ENCODE measurements around the gene TMEM47.

Gene TMEM47

DNA sequence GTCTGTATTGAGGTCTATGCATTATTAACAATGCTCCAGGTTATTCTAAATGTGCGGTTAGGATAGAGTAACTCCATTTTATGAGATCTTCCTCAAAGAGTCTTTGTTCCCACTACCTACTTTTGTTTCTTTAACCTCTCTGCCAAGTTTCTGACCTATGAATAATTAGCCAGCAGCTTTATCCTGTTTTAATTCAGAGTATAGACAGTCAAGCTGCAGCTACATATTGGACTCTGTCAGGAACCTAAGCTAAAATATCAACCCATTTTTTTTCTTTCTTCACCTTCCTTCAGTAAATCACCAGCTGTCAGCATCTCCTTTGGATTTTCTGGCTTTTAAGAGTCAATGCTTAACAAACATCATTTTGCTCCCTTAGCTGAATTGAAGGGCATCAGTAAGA, 72.3 kb downstream of the TMEM47 start:
- no peak for FAIRE-seq

DNA sequence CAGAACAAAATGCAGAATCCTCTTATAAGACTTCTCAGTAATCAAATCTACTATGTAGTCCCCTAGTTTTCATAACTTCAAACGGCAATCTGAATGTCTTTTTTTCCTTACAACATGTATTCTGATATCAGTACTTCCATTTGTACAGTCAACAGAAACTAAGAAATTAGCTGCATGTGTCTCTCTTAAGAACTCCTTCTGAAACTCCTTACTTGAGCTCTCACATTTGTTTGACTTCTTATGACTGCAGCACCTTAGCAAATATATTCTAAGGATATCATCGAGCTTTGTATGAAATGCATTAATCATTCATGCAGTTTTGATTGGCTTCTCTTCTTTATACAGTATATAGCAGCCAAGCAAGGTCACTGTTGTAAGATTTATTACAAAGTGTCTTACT, 77.0 kb downstream of the TMEM47 start:
- FAIRE-seq: no peak

DNA sequence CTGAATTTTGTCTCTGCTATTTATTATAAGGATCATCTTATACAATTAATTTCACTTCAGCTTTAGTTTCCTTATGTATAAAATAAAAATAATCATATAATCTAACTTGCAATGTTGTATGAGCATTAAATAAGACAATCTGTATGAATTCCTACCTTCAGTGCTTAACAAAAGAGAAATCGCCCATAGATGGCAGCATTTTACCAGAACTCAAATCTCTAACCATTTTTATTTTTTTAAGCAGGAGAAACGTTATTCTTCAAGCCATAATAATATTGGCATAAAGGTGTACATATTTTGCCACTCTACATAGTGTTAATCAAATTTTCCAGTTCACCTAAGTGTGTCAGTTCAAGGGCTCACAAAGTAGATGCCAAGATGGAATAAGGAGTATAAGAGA, 78.8 kb downstream of the TMEM47 start:
- peak; percentile 97 for FAIRE-seq

Measured in A204.1 (cell line).